Mesothelial cell of epicardium (in vitro differentiated cells): Measurements from ENCODE around the gene GALNT18. TPM values are rescaled to one million over a fixed set of nuclear protein-coding genes. Genes with fewer than 3 reads are reported as not detected.

Source experiments
- DNase-seq, 2 experiments: peaks; one replicate each; pipeline ENCODE4 v3.0.0; 2021; ENCODE audit warnings: low spot score in 2 of 2; ENCODE audit not compliant: unreplicated experiment in 2 of 2
- H3K27ac Mint-ChIP-seq: 2 replicates; pipeline ENCODE4 v1.8.0; 2021; ENCODE audit warnings: mixed read lengths
- H3K27me3 Mint-ChIP-seq: 2 replicates; pipeline ENCODE4 v1.8.0; 2021; ENCODE audit warnings: low read depth, mixed read lengths
- H3K36me3 Mint-ChIP-seq: 2 replicates; pipeline ENCODE4 v1.8.0; 2021; ENCODE audit warnings: mixed read lengths
- H3K4me1 Mint-ChIP-seq: 2 replicates; pipeline ENCODE4 v1.8.0; 2021; ENCODE audit warnings: mixed read lengths
- H3K4me3 Mint-ChIP-seq: 2 replicates; pipeline ENCODE4 v1.8.0; 2021; ENCODE audit warnings: mild to moderate bottlenecking, moderate library complexity, mixed read lengths
- H3K9me3 Mint-ChIP-seq: 2 replicates; pipeline ENCODE4 v1.8.0; 2021; ENCODE audit warnings: mixed read lengths
- CTCF ChIP-seq: fragments of 200-600 bp; sonication (generic); IDR thresholded peaks from one replicate; pipeline ENCODE4 v1.5.0; 2021; ENCODE audit warnings: antibody characterized with exemption; ENCODE audit not compliant: unreplicated experiment
- total RNA-seq: library from RNA; stranded (reverse); gene quantifications from 3 replicates; pipeline ENCODE4 v1.2.1, GENCODE V29; 2021

GALNT18 gene
- total RNA-seq, 1 donor from 2014 or later, result 4.2 TPM

- no peak overlapping the region for H3K27ac Mint-ChIP-seq
Measured at GRCh38 chr11:11505692-11506091, 116.1 kb downstream of the GALNT18 start.

GRCh38 chr11:11505190-11505589, 116.6 kb downstream of the GALNT18 start:
- Mint-ChIP-seq H3K4me3 (no peak overlapping the region), H3K9me3 (no peaks in the 10 kb centered on the region), H3K4me1 (peaks cover 17% of the 10 kb centered on the region), H3K36me3 (no peaks in the 10 kb centered on the region), H3K27me3 (peaks cover 24% of the 10 kb centered on the region), H3K27ac (no peak overlapping the region)
- DNase-seq, result no peak
- TF ChIP-seq CTCF, result no peak

More at GRCh38 chr11:11505692-11506091, 116.1 kb downstream of the GALNT18 start:
- no peak for DNase-seq
- Mint-ChIP-seq H3K36me3 (no peaks in the 10 kb centered on the region), H3K4me3 (no peak overlapping the region), H3K9me3 (no peaks in the 10 kb centered on the region), H3K27me3 (peaks cover 24% of the 10 kb centered on the region), H3K4me1 (peaks cover 17% of the 10 kb centered on the region)
- no peak for TF ChIP-seq CTCF

- no peak for DNase-seq
- no peak for TF ChIP-seq CTCF
- Mint-ChIP-seq H3K4me1 (peaks cover 17% of the 10 kb centered on the region), H3K4me3 (no peak overlapping the region), H3K9me3 (no peaks in the 10 kb centered on the region), H3K36me3 (no peaks in the 10 kb centered on the region), H3K27ac (no peak overlapping the region), H3K27me3 (peaks cover 29% of the 10 kb centered on the region)
Measured at GRCh38 chr11:11504071-11504470, 117.7 kb downstream of the GALNT18 start.

GRCh38 chr11:11502263-11502861, 119.4 kb downstream of the GALNT18 start:
- Mint-ChIP-seq H3K4me1 (peaks cover 17% of the 10 kb centered on the region), H3K27me3 (peaks cover 15% of the 10 kb centered on the region), H3K4me3 (no peak overlapping the region), H3K36me3 (no peaks in the 10 kb centered on the region), H3K27ac (peak overlapping the region; percentile 35), H3K9me3 (no peaks in the 10 kb centered on the region)
- TF ChIP-seq CTCF, result no peak
- no peak for DNase-seq

- no peaks in the 10 kb centered on the region for H3K9me3 Mint-ChIP-seq
- H3K27me3 Mint-ChIP-seq, result peaks cover 10% of the 10 kb centered on the region
- DNase-seq, result no peak
- H3K4me1 Mint-ChIP-seq, result peaks cover 17% of the 10 kb centered on the region
- H3K4me3 Mint-ChIP-seq, result no peak overlapping the region
- no peaks in the 10 kb centered on the region for H3K36me3 Mint-ChIP-seq
- no peak for TF ChIP-seq CTCF
- H3K27ac Mint-ChIP-seq, result no peak overlapping the region
Measured at GRCh38 chr11:11501546-11502262, 120.1 kb downstream of the GALNT18 start.
